Fibroblast of lung (primary cell): ENCODE measurements around the gene FIGNL1. TPM values are rescaled to one million over a fixed set of nuclear protein-coding genes. Genes with fewer than 3 reads are reported as not detected.

Source experiments
- DNase-seq, 2 donors: peaks; one replicate each; pipeline versions ENCODE4 v3.0.0 to v3.0.0-alpha.2; 2010; ENCODE audit warnings: low read depth in 2 of 2
- H2AFZ ChIP-seq: 2 replicates; pipeline ENCODE4 v1.5.1; 2012; ENCODE audit warnings: low read length, control low read depth, inconsistent platforms
- H3K27ac ChIP-seq: 2 replicates; pipeline ENCODE4 v1.5.1; 2011; ENCODE audit warnings: low read length, control low read depth; ENCODE audit not compliant: insufficient read depth
- H3K27me3 ChIP-seq: 2 replicates; pipeline ENCODE4 v1.5.1; 2011; ENCODE audit warnings: mild to moderate bottlenecking, low read length; ENCODE audit not compliant: control insufficient read depth, insufficient read depth
- H3K36me3 ChIP-seq: 2 replicates; pipeline ENCODE4 v1.5.1; 2011; ENCODE audit warnings: low read length; ENCODE audit not compliant: control insufficient read depth, insufficient read depth
- H3K4me1 ChIP-seq: 2 replicates; pipeline ENCODE4 v1.5.1; 2011; ENCODE audit warnings: low read length; ENCODE audit not compliant: control insufficient read depth, insufficient read depth; ENCODE audit errors: extremely low read depth
- H3K4me2 ChIP-seq: 2 replicates; pipeline ENCODE4 v1.5.1; 2011; ENCODE audit warnings: low read length, control low read depth; ENCODE audit not compliant: insufficient read depth; ENCODE audit errors: extremely low read depth
- H3K4me3 ChIP-seq, 4 experiments: fragments of 200-600 bp in 1 of 4; sonication (generic) in 1 of 4; replicated peaks in 1 of 4; 2 replicates each; pipeline ENCODE4 v1.5.1; 2011 to 2016; ENCODE audit warnings: low read length in 4 of 4, low read depth in 3 of 4, mild to moderate bottlenecking in 3 of 4, control low read depth in 2 of 4, inconsistent platforms in 1 of 4, mixed read lengths in 1 of 4; ENCODE audit not compliant: insufficient read depth in 1 of 4; ENCODE audit errors: control extremely low read depth in 1 of 4
- H3K79me2 ChIP-seq: 2 replicates; pipeline ENCODE4 v1.5.1; 2012; ENCODE audit warnings: mild to moderate bottlenecking, low read length, inconsistent platforms; ENCODE audit not compliant: control insufficient read depth, insufficient read depth
- H3K9ac ChIP-seq: 2 replicates; pipeline ENCODE4 v1.5.1; 2011; ENCODE audit warnings: mild to moderate bottlenecking, low read length, control low read depth; ENCODE audit not compliant: insufficient read depth
- H3K9me3 ChIP-seq: 2 replicates; pipeline ENCODE4 v1.5.1; 2012; ENCODE audit warnings: low read depth, low read length; ENCODE audit not compliant: control insufficient read depth, insufficient read depth
- H4K20me1 ChIP-seq: 2 replicates; pipeline ENCODE4 v1.5.1; 2011; ENCODE audit warnings: low read length; ENCODE audit not compliant: control insufficient read depth, insufficient read depth; ENCODE audit errors: extremely low read depth
- CTCF ChIP-seq, 2 donors: IDR thresholded peaks in 1 of 2; conservative IDR thresholded peaks in 1 of 2; 1 replicate in 1 of 2; 2 replicates in 1 of 2; pipeline ENCODE4 v1.5.1; 2011 to 2012; ENCODE audit warnings: low read length in 2 of 2, control low read depth in 1 of 2, inconsistent platforms in 1 of 2, low read depth in 1 of 2, mild to moderate bottlenecking in 1 of 2
- EZH2 ChIP-seq: IDR thresholded peaks from 2 replicates; pipeline ENCODE4 v1.5.1; 2012; ENCODE audit warnings: low read length, control low read depth, mild to moderate bottlenecking; ENCODE audit errors: missing control alignments
- polyA plus RNA-seq, 2 donors: library from polyadenylated mRNA; depleted of rRNA in 1 of 2; stranded (reverse) in 1 of 2; unstranded in 1 of 2; fragments of >200 nt; gene quantifications; 2 replicates each; pipeline ENCODE4 v1.2.1, GENCODE V29; 2011 to 2012; ENCODE audit warnings: missing spikeins in 1 of 2
- total RNA-seq: library from RNA; depleted of rRNA; stranded (reverse); fragments of >200 nt; gene quantifications from 2 replicates; pipeline ENCODE4 v1.2.1, GENCODE V29; 2014

Gene FIGNL1
- total and polyA plus RNA-seq, 2 donors (not counting 1 experiment from before 2014, with no cell fraction given): 6.4 to 8.2 TPM

- H3K36me3 ChIP-seq: no peaks in the 10 kb centered on the region
- no peak overlapping the region for H3K4me2 ChIP-seq
- peaks cover 11% of the 10 kb centered on the region for H3K27me3 ChIP-seq
- H3K4me3 ChIP-seq: no peak overlapping the region
- no peak overlapping the region for H3K27ac ChIP-seq
- TF ChIP-seq CTCF (conservative IDR thresholded peaks at IDR 0.05 in 1 of 2, IDR thresholded peaks at IDR 0.05 in 1 of 2; ENCODE audit: low read depth in 1 of 2, low read length in 2 of 2) (no peak), EZH2 (no peak)
- H3K79me2 ChIP-seq: no peaks in the 10 kb centered on the region
- no peak overlapping the region for H3K9ac ChIP-seq
- H4K20me1 ChIP-seq: no peaks in the 10 kb centered on the region
- H2AFZ ChIP-seq: no peak overlapping the region
- H3K9me3 ChIP-seq: no peaks in the 10 kb centered on the region
- H3K4me1 ChIP-seq: no peaks in the 10 kb centered on the region
- no peak for DNase-seq
Measured at GRCh38 chr7:50399635-50400034, 50.5 kb downstream of the FIGNL1 start.

DNA sequence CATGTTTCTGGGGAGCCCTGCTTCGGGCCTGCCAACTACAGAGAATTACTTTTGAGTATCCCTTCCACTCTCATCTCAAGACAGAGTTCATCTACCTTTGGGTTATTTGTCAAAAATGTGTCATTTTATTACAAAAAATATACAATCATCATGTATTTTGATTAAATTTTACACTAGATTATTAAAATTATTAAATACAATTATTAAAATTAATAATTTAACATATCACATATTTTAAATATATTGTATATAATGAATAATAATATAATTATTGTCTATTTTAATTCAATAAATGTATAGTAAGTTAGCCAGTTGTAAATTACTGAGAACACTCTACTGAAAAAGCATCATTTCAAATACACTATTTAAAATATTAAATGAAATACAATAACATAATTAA is 50.9 kb downstream of the FIGNL1 start:
- H3K9me3 ChIP-seq: no peaks in the 10 kb centered on the region
- no peak for TF ChIP-seq CTCF (conservative IDR thresholded peaks at IDR 0.05 in 1 of 2, IDR thresholded peaks at IDR 0.05 in 1 of 2; ENCODE audit: low read depth in 1 of 2, low read length in 2 of 2)
- TF ChIP-seq EZH2: no peak
- H3K4me2 ChIP-seq: no peak overlapping the region
- H3K27me3 ChIP-seq: peaks cover 11% of the 10 kb centered on the region
- H3K27ac ChIP-seq: no peak overlapping the region
- H3K36me3 ChIP-seq: no peaks in the 10 kb centered on the region
- no peak overlapping the region for H3K4me3 ChIP-seq
- no peak overlapping the region for H3K9ac ChIP-seq
- H3K4me1 ChIP-seq: no peaks in the 10 kb centered on the region
- no peak overlapping the region for H2AFZ ChIP-seq
- no peak for DNase-seq
- no peaks in the 10 kb centered on the region for H3K79me2 ChIP-seq
- H4K20me1 ChIP-seq: no peaks in the 10 kb centered on the region

GRCh38 chr7:50397971-50398324 is 52.2 kb downstream of the FIGNL1 start:
- no peaks in the 10 kb centered on the region for H4K20me1 ChIP-seq
- TF ChIP-seq EZH2 (no peak), CTCF (conservative IDR thresholded peaks at IDR 0.05 in 1 of 2, IDR thresholded peaks at IDR 0.05 in 1 of 2; ENCODE audit: low read depth in 1 of 2, low read length in 2 of 2) (no peak)
- H3K27ac ChIP-seq: no peak overlapping the region
- H2AFZ ChIP-seq: no peak overlapping the region
- peaks cover 11% of the 10 kb centered on the region for H3K27me3 ChIP-seq
- DNase-seq: no peak
- H3K79me2 ChIP-seq: no peaks in the 10 kb centered on the region
- no peak overlapping the region for H3K4me3 ChIP-seq
- no peaks in the 10 kb centered on the region for H3K36me3 ChIP-seq
- no peaks in the 10 kb centered on the region for H3K9me3 ChIP-seq
- H3K4me1 ChIP-seq: no peaks in the 10 kb centered on the region
- H3K9ac ChIP-seq: no peak overlapping the region
- H3K4me2 ChIP-seq: no peak overlapping the region
